NB4 (cell line): ENCODE measurements around the gene MINDY3.

ENCODE experiments used
- CTCF ChIP-seq: IDR thresholded peaks from one replicate; pipeline ENCODE4 v1.5.1; 2012; ENCODE audit warnings: low read depth, low read length
- MAX ChIP-seq: IDR thresholded peaks from 2 replicates; pipeline ENCODE4 v1.6.1; 2011; ENCODE audit warnings: low read depth, low read length
- POLR2A ChIP-seq: IDR thresholded peaks from 2 replicates; pipeline ENCODE4 v1.6.1; 2011; ENCODE audit warnings: mild to moderate bottlenecking; ENCODE audit not compliant: insufficient read length; ENCODE audit errors: extremely low read depth

- TF ChIP-seq CTCF (no peak), MAX (no peak), POLR2A (no peak)
Measured at GRCh38 chr10:15730341-15730740, 130.0 kb downstream of the MINDY3 start.
